Measurements from ENCODE around the gene ZNF774. TPM values are rescaled to one million over a fixed set of nuclear protein-coding genes. Genes with fewer than 3 reads are reported as not detected.
"Not testable (repeated sequence)": the region's sequence is repeated elsewhere in the genome, so short reads cannot be mapped to it uniquely, and the experiment has no call there.

Gene ZNF774
- polyA plus RNA-seq, 12 donors = 1.9 to 4.2 (median 3.1) TPM; not detected in 2

- DNase-seq = no peak
Measured at GRCh38 chr15:90343302-90343790, 8.7 kb upstream of the ZNF774 start.

GRCh38 chr15:90344662-90345061 is 7.4 kb upstream of the ZNF774 start:
- no peak for DNase-seq

- DNase-seq = no peak
Measured at GRCh38 chr15:90345857-90346256, 6.2 kb upstream of the ZNF774 start.

- not testable (repeated sequence) for DNase-seq
Measured at GRCh38 chr15:90347431-90348065, 4.5 kb upstream of the ZNF774 start.

- DNase-seq = no peak
Measured at GRCh38 chr15:90348456-90348855, 3.6 kb upstream of the ZNF774 start.

- no peak for DNase-seq
Measured at GRCh38 chr15:90349072-90349471, 3.0 kb upstream of the ZNF774 start.

GRCh38 chr15:90349821-90350220 is 2.3 kb upstream of the ZNF774 start:
- DNase-seq = no peak

- DNase-seq = no peak
Measured at GRCh38 chr15:90351479-90352106, 491 bp upstream of the ZNF774 start.

- no peak for DNase-seq
Measured at GRCh38 chr15:90354986-90355385, 2.9 kb downstream of the ZNF774 start.

- DNase-seq = no peak
Measured at GRCh38 chr15:90358124-90359033, 6.3 kb downstream of the ZNF774 start.

- DNase-seq = no peak
Measured at GRCh38 chr15:90360746-90361145, 8.7 kb downstream of the ZNF774 start.

GRCh38 chr15:90362936-90363212 is 10.8 kb downstream of the ZNF774 start:
- DNase-seq = no peak

GRCh38 chr15:90364251-90364650 is 12.2 kb downstream of the ZNF774 start:
- no peak for DNase-seq

GRCh38 chr15:90365414-90366055 is 13.5 kb downstream of the ZNF774 start:
- DNase-seq = no peak

- peak; percentile 49 for DNase-seq
Measured at GRCh38 chr15:90367576-90367975, 15.5 kb downstream of the ZNF774 start.

GRCh38 chr15:90375071-90375470 is 23.0 kb downstream of the ZNF774 start:
- DNase-seq = no peak

- no peak for DNase-seq
Measured at GRCh38 chr15:90376789-90377188, 24.7 kb downstream of the ZNF774 start.

- DNase-seq = no peak
Measured at GRCh38 chr15:90379263-90379662, 27.2 kb downstream of the ZNF774 start.

- no peak for DNase-seq
Measured at GRCh38 chr15:90381515-90381914, 29.4 kb downstream of the ZNF774 start.

GRCh38 chr15:90382320-90382719 is 30.2 kb downstream of the ZNF774 start:
- no peak for DNase-seq

GRCh38 chr15:90386221-90386620 is 34.1 kb downstream of the ZNF774 start:
- DNase-seq = no peak

All from muscle of arm (tissue), 12 donors.